GDM1 (cell line): Measurements from ENCODE around the gene PPP4C.

Experiments used
- DNase-seq: peaks from one replicate; lab custom pipeline; 2025; lab: John Stamatoyannopoulos, UW

The PPP4C gene

GRCh38 chr16:30082545-30083090 is 6.8 kb downstream of the PPP4C start:
- DNase-seq: no peak

- no peak for DNase-seq
Observed at GRCh38 chr16:30083216-30084055, 7.6 kb downstream of the PPP4C start.

- DNase-seq: no peak
Observed at GRCh38 chr16:30084096-30084815, 8.5 kb downstream of the PPP4C start.

- DNase-seq: no peak
Observed at GRCh38 chr16:30084816-30085159, 9.0 kb downstream of the PPP4C start.

- DNase-seq: no peak
Observed at GRCh38 chr16:30085247-30085646, 9.5 kb downstream of the PPP4C start.

GRCh38 chr16:30085820-30086219 is 10.0 kb downstream of the PPP4C start:
- DNase-seq: no peak

DNA sequence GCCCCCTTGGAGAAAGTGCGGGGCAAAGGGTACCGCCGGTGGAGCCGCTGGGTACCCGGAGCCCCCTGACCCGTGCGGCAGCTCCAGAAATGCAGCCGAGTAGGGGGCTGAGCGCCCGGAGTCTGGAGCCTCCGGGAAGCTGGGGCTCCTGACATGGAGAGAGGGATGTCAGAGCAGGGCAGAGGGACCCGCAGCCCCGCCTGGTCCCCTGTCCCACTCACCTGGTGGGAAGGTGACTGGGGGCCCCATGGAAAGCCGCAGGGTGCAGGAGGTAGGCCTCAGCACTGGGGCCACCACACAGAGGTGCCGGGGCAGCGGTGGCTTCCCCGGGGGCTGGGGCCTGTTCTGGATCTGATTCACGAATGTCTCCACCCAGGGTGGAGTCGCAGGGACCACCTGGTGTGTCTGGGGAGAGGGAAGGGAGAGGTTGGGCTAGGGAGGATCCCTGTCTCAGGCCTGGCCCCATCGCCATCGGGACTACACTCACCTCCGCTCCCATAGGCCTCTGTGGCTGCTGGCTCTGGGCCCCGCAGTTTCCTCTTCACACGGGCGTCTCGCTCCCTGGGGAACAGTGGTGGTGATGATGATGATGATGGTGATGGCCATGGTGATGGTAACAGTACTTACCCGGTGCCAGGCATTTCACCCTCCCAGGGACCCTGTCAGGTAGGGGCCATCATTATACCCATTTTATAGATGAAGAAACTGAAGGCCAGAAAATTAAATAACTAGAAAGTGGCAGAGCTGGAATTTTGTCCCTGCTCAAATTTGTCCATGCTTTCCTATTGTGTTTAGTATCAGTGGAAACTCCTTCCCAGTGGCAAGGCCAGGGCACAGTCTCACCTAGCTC is 10.7 kb downstream of the PPP4C start:
- no peak for DNase-seq

- DNase-seq: peak; percentile 62
Observed at GRCh38 chr16:30087181-30087898, 11.5 kb downstream of the PPP4C start.

DNA sequence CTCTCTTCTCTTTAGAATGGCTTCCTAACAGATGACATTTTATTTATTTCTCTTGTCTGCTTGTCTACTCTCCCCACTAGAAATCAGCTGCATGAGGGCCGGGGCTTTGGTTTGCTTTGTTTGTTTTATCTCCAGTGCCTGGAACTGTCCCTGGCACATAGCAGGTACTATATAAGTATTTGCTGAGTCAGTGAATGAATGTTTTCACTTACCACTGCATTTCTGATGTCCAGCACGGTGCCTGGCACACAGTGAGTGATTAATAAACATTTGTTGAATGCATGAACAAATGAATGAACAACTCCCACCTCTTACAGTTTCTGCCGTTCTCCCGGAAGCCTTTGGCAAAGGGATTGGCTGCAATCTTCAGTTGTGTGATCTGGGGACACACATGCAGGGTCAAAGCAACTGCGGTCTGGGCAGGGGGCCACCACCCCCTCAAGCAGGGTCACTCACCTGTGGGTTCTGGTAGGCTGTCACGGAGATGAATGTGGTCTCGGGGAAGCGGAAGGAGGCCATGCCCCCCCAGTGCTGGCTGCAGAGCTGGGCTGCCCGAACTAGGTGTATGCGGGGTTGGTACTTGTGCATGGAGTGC is 12.5 kb downstream of the PPP4C start:
- DNase-seq: no peak

- DNase-seq: no peak
Observed at GRCh38 chr16:30088832-30089624, 13.2 kb downstream of the PPP4C start.

DNA sequence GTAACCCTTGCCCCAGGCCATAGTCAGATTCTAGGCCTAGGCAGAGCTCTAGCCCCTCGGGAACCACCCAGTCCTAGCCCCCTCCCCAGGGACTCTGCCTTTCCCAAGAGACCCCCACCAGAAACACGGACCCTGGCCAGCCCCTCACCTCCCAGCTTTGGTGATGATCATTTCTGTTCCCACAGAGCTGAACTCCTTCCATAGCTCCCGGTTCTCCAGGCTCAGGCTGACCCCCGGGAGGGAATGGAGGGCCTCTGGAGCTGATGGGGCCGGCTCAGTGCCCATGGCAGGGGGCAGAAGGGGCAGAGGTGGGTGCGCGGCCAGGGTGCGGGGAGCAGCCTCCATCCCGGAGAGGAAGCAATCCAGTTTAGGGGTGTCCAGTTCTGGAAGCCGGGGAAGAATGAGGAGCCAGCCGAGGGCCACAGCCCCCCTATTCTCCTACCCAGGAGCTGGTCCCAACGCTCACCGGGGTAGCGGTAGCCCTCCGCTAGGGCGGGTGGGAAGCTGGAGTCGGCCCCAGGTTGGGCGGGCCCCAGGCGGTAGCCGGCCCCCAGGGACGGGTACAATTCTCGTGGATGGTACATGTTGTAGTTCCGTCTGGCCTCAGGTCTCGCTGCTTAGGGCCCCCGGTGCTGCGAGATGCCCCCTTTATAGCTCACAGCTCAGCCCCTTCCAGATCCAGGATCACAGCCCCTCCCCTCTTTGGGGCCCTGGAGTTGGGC is 15.0 kb downstream of the PPP4C start:
- no peak for DNase-seq

DNA sequence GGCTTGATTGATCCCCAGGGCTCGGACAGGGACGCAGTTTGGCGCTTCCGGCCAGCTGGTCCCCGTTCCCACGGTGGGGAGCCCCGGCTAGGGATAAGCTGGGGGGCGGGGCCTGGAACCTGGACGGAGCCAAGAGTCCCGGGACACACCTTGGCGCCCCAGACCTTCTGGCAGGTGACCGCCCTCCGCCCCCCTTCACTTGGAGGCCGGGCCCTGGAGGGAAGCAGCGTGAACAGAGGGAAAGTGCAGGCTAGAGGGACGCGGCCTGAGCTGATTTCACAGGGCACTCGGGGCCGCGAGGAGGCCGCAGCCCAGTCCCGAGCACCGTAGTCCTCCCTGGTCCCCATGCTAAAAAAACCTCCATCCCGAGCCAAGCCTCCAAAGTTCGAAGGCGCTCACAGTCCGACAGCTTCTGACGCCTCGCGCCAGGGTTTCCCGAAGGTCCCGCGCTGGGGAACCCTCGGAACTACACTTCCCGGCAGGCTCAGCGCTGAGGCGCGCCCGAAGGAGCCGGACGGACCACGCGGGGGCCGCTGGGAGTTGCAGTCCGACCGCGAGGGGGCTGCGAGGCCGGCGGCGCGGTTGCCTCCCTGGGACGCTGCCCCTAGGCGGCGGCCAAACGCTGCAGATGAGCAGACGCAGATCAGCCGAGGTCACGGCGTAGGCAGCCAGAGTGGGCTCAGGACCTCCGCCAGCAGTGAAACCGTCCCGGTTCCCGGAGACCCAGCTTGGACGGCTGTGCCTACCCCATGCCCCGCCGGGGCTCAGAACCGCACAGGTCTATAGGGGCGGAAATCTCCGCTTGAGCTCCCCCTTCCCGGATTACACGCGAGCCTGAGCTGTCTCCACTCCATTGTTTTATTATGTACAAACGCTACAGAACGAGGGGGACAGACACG is 15.9 kb downstream of the PPP4C start, which contains the start of gene TBX6:
TSS of gene TBX6 (minus strand) at position 451 of the 899 bp plus-strand sequence. CDS start 731 bp downstream, outside the sequence.
- DNase-seq: peak; percentile 94

- peak; percentile 93 for DNase-seq
Observed at GRCh38 chr16:30092373-30093010, 16.7 kb downstream of the PPP4C start.

DNA sequence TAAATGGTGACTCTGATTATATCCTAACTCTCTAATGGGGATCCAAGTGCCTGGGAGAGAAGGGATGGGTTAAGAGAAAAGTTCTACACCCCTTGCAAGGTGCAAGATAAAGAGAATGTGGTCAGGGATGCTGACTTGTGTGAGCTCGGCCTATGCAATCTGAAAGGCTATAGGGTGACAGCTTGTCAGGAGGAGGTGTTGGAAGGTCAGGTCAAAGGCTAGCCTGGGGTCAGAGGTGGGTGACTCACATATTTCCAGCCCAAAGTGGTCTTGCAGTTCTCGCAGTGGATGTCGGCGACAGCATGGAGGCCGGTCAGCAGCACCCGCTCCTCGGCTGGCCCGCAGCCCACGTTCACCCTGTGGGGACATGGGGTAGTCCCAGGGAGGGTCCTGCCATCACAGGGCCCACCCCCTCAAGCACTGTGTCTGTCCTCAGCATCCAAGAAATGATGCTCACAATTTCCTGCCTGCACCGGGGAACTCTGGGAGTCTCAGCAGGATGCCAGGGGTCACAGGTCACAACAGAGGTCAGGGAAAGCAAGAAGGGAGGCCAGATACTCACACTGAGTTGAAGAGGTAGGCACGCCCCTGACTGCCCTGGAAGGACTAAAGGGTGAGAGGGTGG is 18.9 kb downstream of the PPP4C start:
- no peak for DNase-seq

DNA sequence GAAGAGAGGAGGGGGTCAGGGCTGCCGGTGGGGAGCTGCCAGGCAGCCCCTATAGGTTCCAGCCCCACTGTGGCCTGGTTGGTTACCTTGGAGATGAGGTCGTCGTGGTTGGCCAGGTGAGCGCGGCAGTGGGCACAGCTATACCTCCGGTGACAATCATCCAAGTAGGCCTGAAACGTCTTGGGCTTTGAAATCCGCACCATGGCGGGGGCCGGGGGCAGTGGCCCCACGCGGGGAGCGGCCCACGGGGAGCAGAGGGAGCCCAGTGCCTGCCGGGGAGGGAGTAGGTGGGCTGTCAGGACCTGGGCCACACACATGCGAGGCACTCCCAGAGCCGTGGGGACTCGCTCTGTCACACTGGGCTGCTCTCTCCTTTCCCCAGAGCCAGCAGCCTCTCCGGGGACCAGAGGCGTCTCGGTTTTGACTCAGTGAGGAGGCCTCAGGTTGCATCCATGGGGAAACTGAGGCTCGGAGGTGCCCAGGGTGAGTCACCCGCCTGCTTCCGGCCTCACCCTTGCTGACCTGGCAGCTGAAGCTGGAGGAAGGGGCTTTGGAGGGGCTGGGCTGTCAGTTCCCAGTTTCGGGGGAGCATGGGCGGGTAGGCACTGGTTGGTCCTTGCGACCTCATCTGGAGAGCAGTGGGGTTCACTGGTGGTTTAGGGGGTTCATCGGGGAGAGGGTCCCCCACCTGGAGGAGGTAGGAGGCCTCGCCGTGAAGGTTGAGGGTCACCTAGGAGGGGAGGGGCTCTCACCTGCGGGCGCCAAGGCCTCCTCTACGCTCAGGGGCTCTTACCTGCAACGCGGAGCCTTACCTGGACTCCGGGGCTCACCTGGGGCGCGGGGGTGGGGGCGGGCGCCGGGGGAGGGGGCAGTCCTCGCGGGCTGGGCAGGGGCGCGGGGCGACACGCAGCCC is 19.6 kb downstream of the PPP4C start:
- no peak for DNase-seq

DNA sequence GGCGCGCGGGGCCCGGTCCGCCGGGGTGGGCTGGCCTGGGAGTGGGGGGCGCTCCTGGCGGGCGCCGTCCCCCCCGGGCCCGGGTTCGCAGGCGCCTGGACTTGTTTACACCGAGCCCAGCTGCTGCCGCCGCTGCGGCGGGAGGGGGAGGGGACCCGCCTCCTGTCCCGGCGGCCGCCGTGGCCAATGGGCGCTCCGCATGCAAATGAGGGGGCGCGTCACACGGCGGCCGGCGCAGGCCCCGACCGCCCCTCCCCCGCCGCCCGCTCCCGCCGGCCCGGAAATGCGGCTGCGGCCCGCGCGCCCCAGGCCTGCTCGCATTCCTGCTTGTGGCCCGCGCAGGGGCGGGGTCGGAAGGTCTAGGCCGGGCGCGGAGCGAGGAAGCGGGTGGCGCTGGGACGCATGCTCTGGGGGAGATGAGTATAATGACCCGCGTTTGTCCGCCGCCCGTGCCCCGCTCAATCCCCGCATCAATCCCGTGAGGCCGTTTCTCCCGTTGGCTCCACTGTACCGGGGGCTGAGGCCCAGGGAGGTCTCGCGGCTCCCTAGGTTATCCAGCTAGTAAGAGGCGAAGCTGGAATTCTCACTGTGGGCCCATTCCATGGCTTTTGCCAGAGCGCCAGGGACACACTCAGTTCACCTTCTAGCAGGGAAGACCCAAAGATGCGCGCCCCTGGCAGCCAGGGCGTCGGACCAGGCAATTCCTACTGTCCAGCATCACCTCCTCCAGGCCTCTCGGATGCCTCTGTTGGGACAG is 20.5 kb downstream of the PPP4C start, which contains the start of gene YPEL3:
TSS of gene YPEL3 (minus strand) at position 109 of the 757 bp plus-strand sequence. CDS start 731 bp downstream, outside the sequence.
- DNase-seq: peak; percentile 91
